ENCODE results near the gene OVAAL.

OVAAL gene

GRCh38 chr1:180571060-180571831 lies 12.5 kb downstream of the OVAAL start:
- H3K4me2 ChIP-seq (ENCODE audit: low read length), result no peak overlapping the region

GRCh38 chr1:180571832-180572636 lies 13.3 kb downstream of the OVAAL start:
- Histone ChIP-seq H3K79me2 (ENCODE audit: control insufficient read depth, low read length) (no peaks in the 10 kb centered on the region), H3K27ac (ENCODE audit: low read depth, low read length) (no peak overlapping the region), H3K27me3 (ENCODE audit: control insufficient read depth, low read length) (peaks cover 30% of the 10 kb centered on the region), H3F3A (ENCODE audit: control insufficient read depth, insufficient read depth) (no peaks in the 10 kb centered on the region), H4K20me1 (ENCODE audit: control insufficient read depth, insufficient read depth, low read depth, low read length) (no peaks in the 10 kb centered on the region), H3K4me1 (ENCODE audit: control insufficient read depth, low read length) (no peaks in the 10 kb centered on the region), H3K9me2 (replicated peaks; ENCODE audit: control insufficient read depth, low read length) (no peaks in the 10 kb centered on the region), H3K4me3 (ENCODE audit: low read length) (no peak overlapping the region), H3K36me3 (ENCODE audit: control insufficient read depth, low read length) (no peaks in the 10 kb centered on the region), H3K4me2 (ENCODE audit: low read length) (no peak overlapping the region), H3K9me3 (ENCODE audit: control insufficient read depth, insufficient read depth, low read length) (no peaks in the 10 kb centered on the region)
- no peak for TF ChIP-seq CTCF (IDR thresholded peaks at IDR 0.05; ENCODE audit: low read depth, low read length, poor library complexity, severe bottlenecking)
- TF ChIP-seq EZH2phosphoT487 (IDR thresholded peaks at IDR 0.05; ENCODE audit: borderline replicate concordance, low read length), result no peak

More at GRCh38 chr1:180571060-180571831, 12.5 kb downstream of the OVAAL start:
- H3K27me3 ChIP-seq (ENCODE audit: control insufficient read depth, low read length), result peaks cover 30% of the 10 kb centered on the region
- H3K36me3 ChIP-seq (ENCODE audit: control insufficient read depth, low read length), result no peaks in the 10 kb centered on the region
- no peaks in the 10 kb centered on the region for H3K4me1 ChIP-seq (ENCODE audit: control insufficient read depth, low read length)
- H3F3A ChIP-seq (ENCODE audit: control insufficient read depth, insufficient read depth), result no peaks in the 10 kb centered on the region
- TF ChIP-seq CTCF (IDR thresholded peaks at IDR 0.05; ENCODE audit: low read depth, low read length, poor library complexity, severe bottlenecking) (no peak), EZH2phosphoT487 (IDR thresholded peaks at IDR 0.05; ENCODE audit: borderline replicate concordance, low read length) (no peak)
- no peak overlapping the region for H3K4me3 ChIP-seq (ENCODE audit: low read length)
- H4K20me1 ChIP-seq (ENCODE audit: control insufficient read depth, insufficient read depth, low read depth, low read length), result no peaks in the 10 kb centered on the region
- H3K9me2 ChIP-seq (replicated peaks; ENCODE audit: control insufficient read depth, low read length), result no peaks in the 10 kb centered on the region
- no peak overlapping the region for H3K27ac ChIP-seq (ENCODE audit: low read depth, low read length)
- no peaks in the 10 kb centered on the region for H3K79me2 ChIP-seq (ENCODE audit: control insufficient read depth, low read length)
- no peaks in the 10 kb centered on the region for H3K9me3 ChIP-seq (ENCODE audit: control insufficient read depth, insufficient read depth, low read length)

GRCh38 chr1:180572760-180573159 lies 14.0 kb downstream of the OVAAL start:
- no peaks in the 10 kb centered on the region for H3K79me2 ChIP-seq (ENCODE audit: control insufficient read depth, low read length)
- H3F3A ChIP-seq (ENCODE audit: control insufficient read depth, insufficient read depth), result no peaks in the 10 kb centered on the region
- no peaks in the 10 kb centered on the region for H3K9me2 ChIP-seq (replicated peaks; ENCODE audit: control insufficient read depth, low read length)
- TF ChIP-seq CTCF (IDR thresholded peaks at IDR 0.05; ENCODE audit: low read depth, low read length, poor library complexity, severe bottlenecking), result no peak
- TF ChIP-seq EZH2phosphoT487 (IDR thresholded peaks at IDR 0.05; ENCODE audit: borderline replicate concordance, low read length), result no peak
- H3K27me3 ChIP-seq (ENCODE audit: control insufficient read depth, low read length), result peaks cover 30% of the 10 kb centered on the region
- no peaks in the 10 kb centered on the region for H3K36me3 ChIP-seq (ENCODE audit: control insufficient read depth, low read length)
- no peaks in the 10 kb centered on the region for H3K4me1 ChIP-seq (ENCODE audit: control insufficient read depth, low read length)
- no peaks in the 10 kb centered on the region for H4K20me1 ChIP-seq (ENCODE audit: control insufficient read depth, insufficient read depth, low read depth, low read length)
- no peak overlapping the region for H3K4me2 ChIP-seq (ENCODE audit: low read length)
- H3K9me3 ChIP-seq (ENCODE audit: control insufficient read depth, insufficient read depth, low read length), result no peaks in the 10 kb centered on the region
- no peak overlapping the region for H3K27ac ChIP-seq (ENCODE audit: low read depth, low read length)
- H3K4me3 ChIP-seq (ENCODE audit: low read length), result no peak overlapping the region

Data from DOHH2 (cell line).